ENCODE results near the gene CFL1.

DNA sequence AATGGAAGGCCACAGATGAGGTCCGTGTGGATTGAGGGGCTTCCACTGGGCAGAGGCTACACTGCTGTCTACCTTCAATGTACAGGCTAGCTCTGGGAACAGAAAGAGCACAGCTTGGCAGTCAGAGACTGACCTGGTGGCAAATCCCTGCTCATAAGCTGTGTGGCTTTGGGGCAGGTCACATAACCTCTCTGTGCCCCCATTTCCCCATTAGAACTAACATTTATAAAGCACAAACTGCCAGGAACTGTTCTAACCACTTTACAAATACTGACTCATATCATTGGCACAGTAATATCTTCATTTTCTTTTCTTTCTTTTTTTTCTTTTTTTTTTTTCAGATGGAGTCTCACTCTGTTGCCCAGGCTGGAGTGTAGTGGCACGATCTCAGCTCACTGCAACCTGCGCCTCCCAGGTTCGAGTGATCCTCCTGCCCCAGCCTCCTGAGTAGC, 39.1 kb upstream of the CFL1 start:
- TF ChIP-seq, protein P1, sequence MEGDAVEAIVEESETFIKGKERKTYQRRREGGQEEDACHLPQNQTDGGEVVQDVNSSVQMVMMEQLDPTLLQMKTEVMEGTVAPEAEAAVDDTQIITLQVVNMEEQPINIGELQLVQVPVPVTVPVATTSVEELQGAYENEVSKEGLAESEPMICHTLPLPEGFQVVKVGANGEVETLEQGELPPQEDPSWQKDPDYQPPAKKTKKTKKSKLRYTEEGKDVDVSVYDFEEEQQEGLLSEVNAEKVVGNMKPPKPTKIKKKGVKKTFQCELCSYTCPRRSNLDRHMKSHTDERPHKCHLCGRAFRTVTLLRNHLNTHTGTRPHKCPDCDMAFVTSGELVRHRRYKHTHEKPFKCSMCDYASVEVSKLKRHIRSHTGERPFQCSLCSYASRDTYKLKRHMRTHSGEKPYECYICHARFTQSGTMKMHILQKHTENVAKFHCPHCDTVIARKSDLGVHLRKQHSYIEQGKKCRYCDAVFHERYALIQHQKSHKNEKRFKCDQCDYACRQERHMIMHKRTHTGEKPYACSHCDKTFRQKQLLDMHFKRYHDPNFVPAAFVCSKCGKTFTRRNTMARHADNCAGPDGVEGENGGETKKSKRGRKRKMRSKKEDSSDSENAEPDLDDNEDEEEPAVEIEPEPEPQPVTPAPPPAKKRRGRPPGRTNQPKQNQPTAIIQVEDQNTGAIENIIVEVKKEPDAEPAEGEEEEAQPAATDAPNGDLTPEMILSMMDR (IDR thresholded peaks at IDR 0.05; ENCODE audit: low read length): no peak
- TF ChIP-seq EZH2phosphoT487 (IDR thresholded peaks at IDR 0.05; ENCODE audit: low read length) (no peak), EZH2 (optimal IDR thresholded peaks at IDR 0.05; ENCODE audit: low read depth, low read length) (no peak)

Data from MM.1S (cell line).